ENCODE measurements around the gene ALK.
"Not testable (repeated sequence)": the region's sequence is repeated elsewhere in the genome, so short reads cannot be mapped to it uniquely, and the experiment has no call there.

The ALK gene

DNA sequence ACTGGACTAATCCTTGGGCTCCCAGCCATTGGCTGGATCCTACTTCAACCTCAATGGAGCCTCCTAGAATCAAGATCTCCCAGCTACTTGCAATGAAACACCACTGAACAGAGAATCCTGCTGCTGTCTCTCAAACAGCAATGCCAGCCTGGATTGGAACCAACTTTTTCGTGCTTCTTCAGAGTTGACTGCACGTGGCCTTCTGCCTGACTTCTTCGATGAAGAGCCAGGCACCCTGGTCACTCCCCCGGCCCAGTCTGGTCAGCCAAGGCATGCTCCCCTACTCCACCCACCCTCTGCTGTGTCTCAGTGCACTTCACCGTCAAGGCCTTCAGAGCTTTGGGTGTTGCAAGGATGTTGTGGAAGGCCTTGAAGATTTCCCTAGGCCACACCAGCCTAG, 657.5 kb downstream of the ALK start:
- no peak for DNase-seq

DNA sequence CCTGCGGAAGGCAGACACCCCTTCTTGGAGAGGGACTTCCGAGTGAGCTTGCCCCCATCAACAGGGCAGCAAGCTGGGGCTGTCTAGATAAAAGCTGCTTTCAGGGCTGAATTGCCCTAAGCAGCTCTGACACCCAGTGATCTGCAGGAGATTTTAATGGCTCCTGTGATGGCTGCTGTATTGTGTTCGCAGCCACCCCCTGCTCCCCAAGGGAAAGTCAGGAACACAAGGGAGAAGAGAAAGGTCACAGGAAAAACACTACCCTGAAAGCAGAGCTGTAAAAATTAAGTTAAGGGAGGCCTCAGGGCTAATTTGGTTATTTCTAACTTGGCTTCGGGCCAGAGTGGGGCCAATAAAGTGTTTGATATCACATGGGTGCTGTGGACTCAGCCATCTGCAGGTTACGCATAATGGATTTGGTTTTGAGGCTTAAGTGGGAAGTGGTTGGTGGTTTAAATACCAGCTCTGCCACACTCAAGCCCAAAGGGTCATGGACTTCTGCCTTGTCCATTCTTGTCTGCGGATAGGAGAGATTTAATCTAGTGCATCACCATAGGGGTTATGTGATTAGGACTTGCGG, 658.6 kb downstream of the ALK start:
- no peak for DNase-seq

DNA sequence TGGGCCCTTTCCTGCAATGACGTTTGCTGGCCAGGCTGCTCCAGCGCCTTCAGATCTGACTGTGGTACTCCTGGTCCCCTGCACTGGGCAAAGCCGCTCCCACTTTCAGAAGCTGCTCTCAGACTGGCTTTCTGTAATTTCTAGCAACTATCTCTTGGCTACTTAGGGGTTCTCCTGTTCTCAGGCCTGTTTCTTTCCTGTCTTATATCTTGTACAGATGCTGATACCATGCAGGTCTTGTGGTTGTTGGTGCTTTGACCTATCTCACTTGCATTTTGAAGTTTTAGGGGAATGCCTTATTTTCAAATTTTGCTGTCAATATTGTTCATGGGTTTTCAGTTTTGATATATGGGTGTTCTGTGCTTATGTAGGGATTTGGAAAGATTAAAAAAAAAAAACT, 660.4 kb downstream of the ALK start:
- DNase-seq = no peak

DNA sequence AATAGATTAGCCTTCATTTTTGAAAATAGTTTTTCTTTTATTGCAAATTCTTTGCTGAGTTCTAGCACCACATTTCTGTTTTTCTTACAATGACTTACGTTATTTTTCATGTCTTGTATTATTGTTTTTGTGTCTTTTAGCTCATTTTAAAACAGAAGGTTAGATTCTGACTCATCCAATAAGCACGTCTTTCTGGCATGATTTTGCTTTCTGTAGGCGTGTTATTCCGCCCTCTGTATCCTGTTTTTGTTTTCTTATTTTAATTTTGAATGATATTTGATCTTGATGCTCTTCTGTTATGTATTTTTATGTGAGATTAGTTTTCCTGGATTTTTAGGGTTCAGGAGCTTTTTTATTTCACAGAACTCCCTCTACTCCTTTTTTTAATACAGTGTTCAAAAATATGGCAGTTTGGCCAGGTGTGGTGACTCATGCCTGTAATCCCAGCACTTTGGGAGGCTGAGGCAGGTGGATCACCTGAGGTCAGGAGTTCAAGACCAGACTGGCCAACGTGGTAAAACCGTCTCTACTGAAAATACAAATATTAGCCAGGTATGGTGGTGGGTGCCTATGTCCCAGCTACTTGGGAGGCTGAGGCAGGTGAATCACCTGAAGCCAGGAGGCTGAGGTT, 661.1 kb downstream of the ALK start:
- DNase-seq = no peak

DNA sequence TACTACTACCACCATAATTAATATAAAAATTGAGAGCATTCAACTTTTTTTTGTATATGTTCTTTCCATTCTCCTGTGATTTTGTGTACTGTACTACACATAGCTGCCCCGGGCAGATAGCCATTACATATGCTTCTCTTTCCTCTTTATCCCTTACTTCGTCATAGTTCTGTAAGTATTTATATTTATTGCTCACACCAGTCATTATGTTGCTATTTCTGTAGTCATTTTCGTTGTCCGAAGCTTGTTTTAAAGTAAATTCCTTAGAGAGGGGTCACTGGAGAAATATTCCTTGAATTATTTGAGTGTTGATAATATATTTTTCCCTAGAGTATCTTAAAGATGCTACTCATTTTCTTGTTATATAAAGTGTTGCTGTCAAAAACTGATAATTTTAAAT, 662.2 kb downstream of the ALK start:
- no peak for DNase-seq

DNA sequence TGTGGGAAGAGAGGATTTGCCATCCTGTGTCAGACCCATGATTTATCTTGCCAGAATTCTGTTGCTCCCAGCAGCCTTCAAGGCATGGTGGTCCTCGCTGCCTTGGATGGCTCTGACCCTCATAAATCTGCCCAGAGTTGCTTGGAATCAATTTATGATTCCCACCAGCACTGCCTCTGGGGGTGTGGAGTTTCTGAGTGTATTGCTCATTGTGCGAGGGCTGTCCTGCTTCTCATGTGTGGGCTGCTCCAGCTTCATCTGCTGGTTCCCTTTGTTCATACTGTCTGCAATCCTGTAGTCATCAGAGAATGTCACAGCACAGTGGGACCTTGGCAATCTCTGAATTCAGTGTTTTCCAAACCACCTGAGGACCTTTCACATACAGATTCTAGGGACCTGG, 666.4 kb downstream of the ALK start:
- no peak for DNase-seq

DNA sequence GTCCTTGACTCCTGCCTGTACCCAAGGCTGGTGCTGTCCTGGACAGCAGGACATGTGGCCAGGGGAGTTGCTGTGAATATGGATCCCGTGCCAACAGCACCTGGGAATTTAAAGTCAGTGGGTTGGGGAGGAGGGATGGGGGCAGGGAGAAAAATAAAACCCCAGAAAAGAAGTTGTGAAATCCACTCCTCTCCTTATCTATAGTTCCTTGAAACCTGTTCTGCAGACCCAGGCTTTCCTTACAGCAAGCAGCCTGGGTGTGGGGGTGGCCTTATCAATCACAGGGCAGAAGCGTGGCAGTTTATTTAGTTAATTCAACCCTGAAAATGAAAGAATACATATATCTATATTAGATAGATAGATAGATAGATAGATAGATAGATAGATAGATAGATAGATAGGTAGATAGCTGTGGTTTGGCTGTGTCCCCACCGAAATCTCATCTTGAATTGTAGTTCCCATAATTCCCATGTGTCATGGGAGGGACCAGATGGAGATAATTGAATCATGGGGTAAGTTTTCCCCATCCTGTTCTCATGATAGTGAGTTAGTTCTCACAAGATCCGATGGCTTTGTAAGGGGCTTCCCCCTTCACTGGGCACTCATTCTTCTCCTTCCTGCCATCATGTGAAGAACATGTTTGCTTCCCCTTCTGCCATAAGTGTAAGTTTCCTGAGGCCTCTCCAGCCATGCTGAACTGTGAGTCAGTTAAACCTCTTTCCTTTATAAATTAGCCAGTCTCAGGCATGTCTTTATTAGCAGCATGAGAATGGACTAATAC, 667.7 kb downstream of the ALK start:
- not testable (repeated sequence) for DNase-seq

DNA sequence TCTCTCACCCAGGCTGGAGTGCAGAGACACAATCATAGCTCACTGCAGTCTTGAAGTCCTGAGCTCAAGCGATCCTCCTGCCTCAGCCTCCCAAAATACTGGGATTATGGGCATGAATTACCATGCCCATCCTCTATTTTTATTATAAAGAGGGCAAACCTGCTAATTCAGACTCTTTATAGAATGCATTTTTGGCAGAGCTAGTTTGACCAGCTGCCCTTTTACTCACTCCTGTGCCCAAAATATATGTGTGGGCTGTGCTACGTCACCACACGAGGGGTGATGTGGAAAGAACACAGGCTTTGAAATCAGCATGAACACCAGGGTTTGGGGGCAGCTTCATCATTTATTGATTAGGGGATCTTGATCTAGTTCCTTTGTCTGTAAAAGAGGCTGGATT, 668.4 kb downstream of the ALK start:
- no peak for DNase-seq

DNA sequence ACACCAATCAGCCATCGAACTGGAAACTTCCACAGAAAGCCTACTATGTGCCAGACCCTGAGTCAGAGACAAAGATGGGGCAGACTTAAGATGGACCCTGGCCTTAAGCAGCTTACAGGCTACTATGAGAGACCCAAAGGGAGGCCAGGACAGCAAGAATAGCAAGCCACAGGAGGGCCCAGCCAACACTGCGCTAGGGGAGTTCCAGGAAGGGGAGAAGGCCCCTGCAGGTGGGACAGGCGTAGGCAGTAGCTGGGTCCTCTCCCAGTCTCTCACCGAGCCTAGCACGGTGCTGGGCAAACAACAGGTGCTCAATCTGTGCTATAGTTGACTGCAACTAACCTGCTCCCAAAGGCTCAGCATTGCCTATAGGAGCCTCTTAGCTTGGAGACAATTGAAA, 670.0 kb downstream of the ALK start:
- DNase-seq = no peak

DNA sequence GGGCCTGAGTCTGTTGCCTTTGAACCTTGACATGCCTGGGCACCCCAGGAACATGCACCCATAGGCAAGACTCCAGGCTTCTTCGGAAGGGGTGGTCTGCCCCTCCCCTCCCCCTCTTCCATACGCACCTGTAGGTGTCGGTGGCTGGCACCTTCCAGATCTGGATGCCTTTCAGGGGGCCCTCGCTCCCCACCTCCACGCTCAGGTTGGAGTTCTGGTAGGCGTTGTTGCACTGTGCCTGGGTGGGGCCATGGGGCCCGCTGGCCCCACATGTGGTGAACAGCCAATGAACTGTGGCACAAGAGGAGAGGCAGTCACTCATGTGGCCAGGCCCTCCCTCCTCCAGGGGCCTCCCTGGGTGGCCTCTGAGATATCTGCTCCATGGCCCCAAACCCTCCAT, 670.4 kb downstream of the ALK start:
- DNase-seq = no peak

DNA sequence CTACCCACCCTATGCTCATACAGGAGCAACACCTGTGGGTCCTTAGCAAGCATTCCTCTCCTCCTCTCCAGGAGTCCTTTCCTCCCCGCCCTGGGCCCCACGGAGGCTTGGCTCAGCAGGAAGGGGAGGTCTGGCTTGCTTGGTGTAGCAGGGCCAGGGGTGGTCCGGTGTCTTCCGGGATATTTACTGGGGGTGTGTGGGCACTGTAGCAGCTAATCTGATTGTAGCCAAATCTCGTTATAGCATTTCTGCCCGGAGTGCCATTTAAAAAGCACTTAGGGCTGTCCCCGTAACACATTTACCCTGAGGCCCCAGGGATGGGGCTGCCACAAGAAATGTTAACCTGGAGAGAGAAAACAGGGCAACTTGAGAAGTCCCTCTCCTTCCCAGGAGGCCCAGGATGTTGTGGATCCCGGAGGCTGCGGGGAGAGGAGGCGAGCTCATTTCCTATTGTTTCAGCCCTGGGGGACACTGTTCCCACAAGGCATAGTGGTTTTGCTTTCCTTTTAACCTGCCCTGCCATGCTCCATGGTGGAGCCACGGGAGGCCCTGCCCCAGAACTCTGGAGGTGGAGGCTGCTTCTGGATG, 671.6 kb downstream of the ALK start:
- no peak for DNase-seq

DNA sequence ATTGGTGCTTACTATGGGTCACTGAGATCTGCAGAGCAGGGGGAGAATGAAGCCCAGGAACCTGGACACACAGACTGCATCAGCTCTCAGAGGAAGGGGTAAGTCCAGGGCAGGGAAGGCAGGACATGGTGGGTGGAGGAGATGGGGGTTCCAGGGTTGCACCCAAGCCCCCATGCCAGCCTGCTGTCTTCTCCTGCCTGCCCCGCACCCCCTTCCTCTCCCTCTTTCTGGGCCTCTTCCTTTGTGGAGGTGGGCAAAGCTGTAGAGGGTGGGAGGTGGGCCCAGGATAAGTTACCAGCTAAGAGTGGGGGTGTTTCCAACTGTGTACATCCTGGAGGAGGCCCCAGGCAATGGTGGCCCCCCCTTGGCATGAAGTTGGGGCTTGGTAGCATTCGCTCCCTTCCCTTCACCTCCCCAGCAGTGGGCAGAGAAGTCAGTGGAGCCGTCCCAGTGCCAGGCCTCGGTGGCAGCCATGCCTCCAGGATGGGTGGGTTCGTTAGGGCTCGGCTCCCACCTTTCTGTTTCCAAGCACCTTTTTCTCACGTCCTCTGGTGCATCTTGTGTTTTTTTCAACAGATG, 674.0 kb downstream of the ALK start:
- DNase-seq = no peak

DNA sequence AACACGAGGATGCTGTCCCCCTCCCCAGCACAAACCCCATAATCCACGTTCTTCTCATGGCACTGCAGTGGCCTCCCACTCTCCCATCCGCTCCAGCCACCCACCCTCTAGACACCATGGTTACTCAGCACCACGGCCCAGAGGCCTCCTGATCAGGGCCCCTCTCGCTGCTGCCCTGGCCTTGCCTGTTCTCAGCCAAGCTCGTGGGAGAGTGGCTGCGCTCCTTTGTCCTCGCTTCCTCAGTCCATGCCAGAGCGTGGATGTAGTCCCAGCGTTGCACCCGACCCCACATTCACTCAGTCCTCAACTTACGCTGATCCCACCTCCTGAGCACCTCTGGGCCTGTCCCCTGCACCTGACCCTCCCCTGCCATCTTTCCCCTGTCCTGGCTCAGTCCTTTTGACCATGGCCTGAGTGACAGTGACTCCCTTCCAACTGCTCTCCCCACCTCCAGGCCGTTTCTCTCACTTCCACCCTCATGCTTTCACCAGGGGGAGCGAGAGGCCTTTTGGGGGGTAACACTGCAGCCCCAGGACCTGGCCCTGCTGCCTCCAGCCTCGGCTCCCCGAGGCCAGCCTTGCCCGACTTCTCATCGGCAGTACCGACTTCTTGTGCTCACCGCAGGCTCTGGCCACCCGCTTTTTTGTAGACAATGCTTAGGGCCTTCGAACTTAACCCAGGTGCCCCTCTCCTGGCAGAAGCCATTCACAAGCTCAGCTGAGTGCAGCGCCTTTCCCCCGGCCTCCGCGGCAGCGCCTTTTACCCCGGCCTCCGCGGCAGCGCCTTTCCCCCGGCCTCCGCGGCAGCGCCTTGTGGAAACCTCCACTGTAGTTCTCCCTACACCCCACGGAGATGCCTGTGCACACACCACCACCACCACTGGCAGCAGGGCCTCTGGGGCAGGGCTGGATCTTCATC, 674.7 kb downstream of the ALK start:
- DNase-seq = no peak

DNA sequence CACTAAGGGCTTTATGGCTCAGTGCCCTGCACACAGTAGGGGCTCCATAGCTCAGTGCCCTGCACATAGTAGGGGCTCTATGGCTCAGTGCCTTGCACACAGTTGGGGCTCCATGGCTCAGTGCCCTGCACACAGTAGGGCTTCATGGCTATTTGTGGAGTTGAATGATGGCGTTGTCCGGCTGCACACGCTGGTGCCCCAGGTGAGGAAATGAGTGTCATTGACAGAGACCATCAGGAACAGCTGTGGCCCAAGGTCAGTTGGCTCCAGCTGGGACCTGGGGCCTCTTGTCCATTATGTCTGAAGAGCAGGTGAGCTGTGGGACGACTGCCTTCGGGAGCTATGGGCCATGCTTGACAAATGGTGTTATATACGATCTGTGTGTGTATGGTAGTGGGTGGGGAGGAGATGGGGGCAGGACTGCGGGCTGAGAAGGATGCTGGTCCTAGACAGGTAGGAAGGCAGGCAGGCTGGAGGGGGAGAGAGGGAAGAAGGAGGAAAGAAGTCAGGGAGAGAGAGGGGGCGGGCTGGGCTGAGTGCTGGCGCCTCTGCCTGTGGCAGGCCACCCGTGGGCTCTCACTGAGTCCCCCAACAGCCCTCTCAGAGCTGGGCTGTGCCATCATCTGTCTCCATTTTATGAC, 675.5 kb downstream of the ALK start:
- DNase-seq = no peak

DNA sequence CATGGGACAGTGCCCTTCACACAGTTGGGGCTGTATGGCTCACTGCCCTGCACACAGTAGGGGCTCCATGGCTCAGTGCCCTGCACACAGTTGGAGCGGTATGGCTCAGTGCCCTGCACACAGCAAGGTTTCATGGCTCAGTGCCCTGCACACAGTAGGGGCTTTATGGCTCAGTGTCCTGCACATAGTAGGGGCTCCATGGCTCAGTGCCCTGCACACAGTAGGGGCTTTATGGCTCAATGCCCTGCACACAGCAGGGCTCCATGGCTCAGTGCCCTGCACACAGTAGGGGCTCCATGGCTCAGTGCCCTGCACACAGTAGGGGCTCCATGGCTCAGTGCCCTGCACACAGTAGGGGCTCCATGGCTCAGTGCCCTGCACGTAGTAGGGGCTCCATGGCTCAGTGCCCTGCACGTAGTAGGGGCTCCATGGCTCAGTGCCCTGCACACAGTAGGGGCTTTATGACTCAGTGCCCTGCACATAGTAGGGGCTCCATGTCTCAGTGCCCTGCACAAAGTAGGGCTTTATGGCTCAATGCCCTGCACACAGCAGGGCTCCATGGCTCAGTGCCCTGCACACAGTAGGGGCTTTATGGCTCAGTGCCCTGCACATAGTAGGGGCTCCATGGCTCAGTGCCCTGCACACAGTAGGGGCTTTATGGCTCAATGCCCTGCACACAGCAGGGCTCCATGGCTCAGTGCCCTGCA, 676.2 kb downstream of the ALK start:
- not testable (repeated sequence) for DNase-seq

DNA sequence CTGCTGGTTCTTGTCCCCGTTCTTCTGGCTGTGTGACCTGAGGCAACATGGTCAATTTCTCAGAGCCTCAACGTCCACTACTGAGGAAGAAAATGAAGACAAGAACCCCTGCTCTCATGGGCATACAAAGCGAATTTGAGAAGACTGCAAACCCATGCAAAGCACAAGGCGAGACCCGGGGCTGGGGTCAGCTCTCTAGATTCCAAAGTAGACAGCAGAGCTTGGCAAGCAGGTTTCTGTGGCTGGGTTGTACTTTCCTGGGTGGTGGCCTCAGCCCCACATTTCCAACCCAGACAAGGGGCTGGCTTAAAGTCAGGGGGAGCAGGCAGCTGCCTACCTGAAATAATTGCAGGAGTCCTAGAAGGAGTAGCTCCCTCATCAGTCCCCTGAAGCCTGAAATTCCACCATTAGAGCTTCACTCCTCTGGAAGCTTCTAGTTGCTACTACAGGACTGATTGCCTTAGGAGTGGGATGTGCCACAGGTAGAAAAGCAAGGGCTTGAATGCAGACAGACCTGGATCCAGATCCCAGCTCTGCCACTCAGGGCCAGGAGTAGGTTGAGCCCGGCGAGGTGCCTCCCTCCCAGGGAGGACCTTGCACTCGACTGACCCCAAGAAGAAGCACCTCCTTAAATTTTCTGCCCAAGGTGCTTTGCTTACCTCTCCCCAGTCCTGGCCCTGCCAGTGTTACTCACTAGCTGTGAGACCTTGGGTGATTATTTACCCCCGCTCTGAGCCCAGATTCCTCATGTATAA, 678.6 kb downstream of the ALK start:
- no peak for DNase-seq

DNA sequence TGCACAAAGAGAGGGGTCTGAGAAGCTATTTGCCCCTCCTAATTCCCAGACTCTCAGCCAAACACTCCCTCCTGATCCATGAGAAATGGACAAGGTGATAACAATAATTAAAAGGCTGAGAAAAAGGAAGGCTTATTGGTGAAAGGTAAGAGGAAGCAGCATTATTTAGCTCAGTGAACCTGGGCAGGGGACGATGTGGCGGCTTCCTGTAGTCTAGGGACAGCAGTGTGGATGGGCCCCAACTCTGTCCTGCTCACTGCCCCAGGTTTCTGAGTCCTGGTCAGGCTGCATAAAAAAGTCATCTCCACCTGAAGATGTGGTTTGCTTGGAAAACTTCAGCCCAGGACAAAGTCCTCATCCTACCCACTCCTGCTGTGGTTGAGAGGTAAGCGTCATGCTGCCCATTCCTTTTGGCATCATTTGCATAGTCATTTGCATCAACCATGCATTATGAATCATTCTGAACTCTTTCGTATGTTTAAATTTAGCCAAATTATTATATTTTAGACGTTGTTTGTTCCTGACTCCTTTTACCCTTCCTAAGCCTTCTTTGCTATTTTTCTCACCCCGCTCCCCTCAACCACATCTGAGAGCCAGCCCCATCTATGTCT, 679.3 kb downstream of the ALK start:
- DNase-seq = no peak

DNA sequence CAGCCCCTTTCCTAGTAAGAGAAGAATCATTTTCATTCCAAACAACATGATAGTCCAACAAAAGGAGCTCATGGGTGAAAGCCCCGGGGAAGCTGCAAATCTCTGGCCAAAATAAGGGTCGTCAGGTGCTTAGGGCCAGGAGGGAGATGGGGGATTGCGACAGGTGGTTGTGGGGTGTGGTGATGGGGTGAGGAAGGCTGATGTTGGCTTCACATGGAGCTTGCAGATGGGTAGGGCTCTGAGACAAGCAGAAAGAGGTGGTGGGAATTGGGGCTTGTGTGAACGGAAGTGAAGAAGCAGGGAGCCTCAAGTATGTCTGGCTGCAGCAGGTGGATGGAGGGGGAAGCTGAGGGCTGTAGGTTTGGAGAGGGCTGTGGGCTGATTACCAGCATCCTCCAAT, 680.0 kb downstream of the ALK start:
- DNase-seq = no peak

DNA sequence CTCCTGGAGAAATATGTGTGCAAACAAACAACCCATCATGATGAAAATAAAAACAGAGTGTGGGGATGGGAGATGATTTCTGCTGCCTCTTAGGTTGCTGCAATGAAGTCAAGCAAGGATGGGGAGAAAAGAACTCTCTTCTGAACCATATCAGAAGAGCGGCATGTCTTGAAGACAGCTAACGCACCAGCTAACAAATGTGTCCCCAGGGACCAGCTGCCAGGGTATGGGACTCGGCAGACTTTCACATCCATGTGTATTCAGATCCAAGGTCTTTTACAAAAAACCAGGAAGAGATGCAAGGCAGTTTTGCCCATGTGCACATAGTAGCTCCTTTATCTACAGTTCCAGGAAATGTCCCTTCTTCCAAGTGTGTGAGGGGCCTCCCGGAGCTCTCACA, 680.8 kb downstream of the ALK start:
- no peak for DNase-seq
